A673 (cell line): ENCODE data around the gene NR2F2. TPM values are rescaled to one million over a fixed set of nuclear protein-coding genes. Genes with fewer than 3 reads are reported as not detected.

Experiments
- BruUV-seq: library from RNA; stranded (reverse); fragments of 400-500 nt; replicated peaks from 2 replicates; lab custom pipeline; 2021; lab: Mats Ljungman, UMichigan
- CTCF ChIA-PET: fragments of 300-600 bp; sonication (Branson Sonifier 250); formaldehyde crosslinking; loops from one replicate; lab custom pipeline; 2022; ENCODE audit warnings: antibody characterized with exemption; lab: Charles Lee
- POLR2A ChIA-PET: fragments of 300-600 bp; sonication (Branson Sonifier 250); formaldehyde crosslinking; loops from one replicate; lab custom pipeline; 2022; ENCODE audit warnings: antibody characterized with exemption; ENCODE audit not compliant: low non-redundant PET; lab: Charles Lee
- DNase-seq: peaks from one replicate; pipeline ENCODE4 v3.0.0-alpha.2; 2015; ENCODE audit warnings: low spot score
- H3K27ac ChIP-seq: fragments of 200-600 bp; sonication (generic); 2 replicates; pipeline ENCODE4 v1.5.1; 2016; ENCODE audit warnings: mixed run types, low read depth, mild to moderate bottlenecking, mixed read lengths, antibody characterized with exemption, low read length; ENCODE audit not compliant: poor library complexity, severe bottlenecking
- H3K27me3 ChIP-seq: fragments of 200-600 bp; sonication (generic); replicated peaks from 2 replicates; pipeline ENCODE4 v1.6.1; 2017; ENCODE audit warnings: mixed run types, low read depth, mild to moderate bottlenecking, mixed read lengths, antibody characterized with exemption, low read length; ENCODE audit not compliant: insufficient read depth, poor library complexity
- H3K36me3 ChIP-seq: fragments of 200-600 bp; sonication (generic); 2 replicates; pipeline ENCODE4 v1.6.1; 2016; ENCODE audit warnings: mixed run types, mild to moderate bottlenecking, mixed read lengths, antibody characterized with exemption, low read length; ENCODE audit not compliant: insufficient read depth, poor library complexity, severe bottlenecking
- H3K4me1 ChIP-seq: fragments of 200-600 bp; sonication (generic); 2 replicates; pipeline ENCODE4 v1.6.1; 2017; ENCODE audit warnings: mixed run types, mild to moderate bottlenecking, mixed read lengths, antibody characterized with exemption, low read length; ENCODE audit not compliant: insufficient read depth, poor library complexity, severe bottlenecking
- H3K4me3 ChIP-seq: fragments of 200-600 bp; sonication (generic); 2 replicates; pipeline ENCODE4 v1.5.1; 2016; ENCODE audit warnings: low read depth, mixed run types, mild to moderate bottlenecking, mixed read lengths, low read length; ENCODE audit not compliant: poor library complexity, severe bottlenecking
- H3K9me3 ChIP-seq: fragments of 200-600 bp; sonication (generic); 2 replicates; pipeline ENCODE4 v1.6.1; 2016; ENCODE audit warnings: mixed run types, low read depth, mild to moderate bottlenecking, mixed read lengths, antibody characterized with exemption, low read length; ENCODE audit not compliant: poor library complexity, severe bottlenecking
- CTCF ChIP-seq: fragments of 300-800, 200-600 bp; sonication (generic); conservative IDR thresholded peaks from 2 replicates; pipeline ENCODE4 v1.5.1; 2017; ENCODE audit warnings: low read depth, mild to moderate bottlenecking, antibody characterized with exemption, low read length, moderate library complexity, mixed read lengths
- EZH2 ChIP-seq: fragments of 200-600 bp; sonication (generic); IDR thresholded peaks from 2 replicates; pipeline ENCODE4 v1.6.1; 2017; ENCODE audit warnings: borderline replicate concordance, low read depth, mild to moderate bottlenecking, mixed read lengths, antibody characterized with exemption, low read length; ENCODE audit not compliant: poor library complexity, severe bottlenecking
- intact Hi-C: fragments of 100-400 bp; cut with micrococcal nuclease; formaldehyde crosslinking; loops from one replicate; pipeline ENCODE4 v1.10.0; 2022; ENCODE audit not compliant: unreplicated experiment
- total RNA-seq: library from RNA; stranded (reverse); gene quantifications from 2 replicates; pipeline ENCODE4 v1.2.3, GENCODE V29; 2021

Gene NR2F2
- total RNA-seq, 1 experiment from 2014 or later = 106 TPM

GRCh38 chr15:96353930-96354730 is 23.6 kb downstream of the NR2F2 start:
- DNase-seq = no peak
- TF ChIP-seq CTCF (peak; percentile 51), EZH2 (no peak)
- Histone ChIP-seq H3K4me3 (peak overlapping the region; percentile 65), H3K9me3 (no peaks in the 10 kb centered on the region), H3K27me3 (no peaks in the 10 kb centered on the region), H3K27ac (peak overlapping the region; percentile 93), H3K4me1 (peaks cover 72% of the 10 kb centered on the region), H3K36me3 (no peaks in the 10 kb centered on the region)
- intact Hi-C loops = no loop called here
- BruUV-seq = no TSS peak
- CTCF ChIA-PET = interaction anchor here (0.6 kb wide), 2 partner anchors 468 to 543 kb away, joined by 4 to 5 read pairs; no protein-coding TSS in a partner anchor
- POLR2A ChIA-PET = no interaction called here

GRCh38 chr15:96354731-96355567 is 24.4 kb downstream of the NR2F2 start:
- H3K9me3 ChIP-seq = no peaks in the 10 kb centered on the region
- TF ChIP-seq EZH2 (no peak), CTCF (peak; percentile 55)
- H3K4me1 ChIP-seq = peaks cover 72% of the 10 kb centered on the region
- no peaks in the 10 kb centered on the region for H3K36me3 ChIP-seq
- CTCF ChIA-PET = interaction anchor here (0.6 to 2.5 kb wide), 2 partner anchors 28 to 542 kb away, joined by 4 to 5 read pairs; no protein-coding TSS in a partner anchor
- no peaks in the 10 kb centered on the region for H3K27me3 ChIP-seq
- POLR2A ChIA-PET = no interaction called here
- peak overlapping the region; percentile 65 for H3K4me3 ChIP-seq
- no TSS peak for BruUV-seq
- peak; percentile 87 for DNase-seq
- peak overlapping the region; percentile 93 for H3K27ac ChIP-seq
- intact Hi-C loops = loop anchor here (1.0 to 5.0 kb wide), 3 partner anchors 62 to 538 kb away; no protein-coding TSS in a partner anchor

GRCh38 chr15:96355568-96356187 is 25.2 kb downstream of the NR2F2 start:
- no peak for DNase-seq
- intact Hi-C loops = loop anchor here (1.0 to 5.0 kb wide), 7 partner anchors 62 to 881 kb away; no protein-coding TSS in a partner anchor
- Histone ChIP-seq H3K27ac (peak overlapping the region; percentile 93), H3K27me3 (no peaks in the 10 kb centered on the region), H3K9me3 (no peaks in the 10 kb centered on the region), H3K36me3 (no peaks in the 10 kb centered on the region), H3K4me1 (peaks cover 69% of the 10 kb centered on the region), H3K4me3 (peak overlapping the region; percentile 65)
- CTCF ChIA-PET = interaction anchor here (0.6 to 2.5 kb wide), 3 partner anchors 29 to 1774 kb away, joined by 4 to 6 read pairs (median 5); no protein-coding TSS in a partner anchor
- POLR2A ChIA-PET = no interaction called here
- no TSS peak for BruUV-seq
- TF ChIP-seq EZH2 = no peak
- no peak for TF ChIP-seq CTCF
